Measurements from ENCODE around the gene SERPINI1. TPM values are rescaled to one million over a fixed set of nuclear protein-coding genes. Genes with fewer than 3 reads are reported as not detected.

Gene SERPINI1
- total and polyA plus RNA-seq, 3 donors from 2014 or later = 13.3 to 24.0 (median 17.6) TPM

- 95 to 96% methylated on average over 3 of the region's 3 CpGs for WGBS, 2 donors
Measured at GRCh38 chr3:167712445-167712844, 23.1 kb upstream of the SERPINI1 start.

GRCh38 chr3:167714871-167715270 lies 20.6 kb upstream of the SERPINI1 start:
- Histone ChIP-seq H3K36me3 (ENCODE audit: low read depth, missing control alignments) (no peaks in the 10 kb centered on the region), H3K4me1 (no peaks in the 10 kb centered on the region), H3K27me3 (no peaks in the 10 kb centered on the region), H3K27ac (no peak overlapping the region), H3K9me3 (no peaks in the 10 kb centered on the region), H3K4me3 (no peak overlapping the region)
- intact Hi-C loops (cut with DNase I; ENCODE audit: low total_unique reads) = no loop called here
- DNase-seq = no peak
- TF ChIP-seq CTCF (IDR thresholded peaks at IDR 0.05) (no peak), POLR2A (IDR thresholded peaks at IDR 0.05) (no peak)
- WGBS, 2 donors = 71 to 93% methylated on average over 1 of the region's 1 CpG

More at GRCh38 chr3:167712445-167712844, 23.1 kb upstream of the SERPINI1 start:
- no peak for TF ChIP-seq POLR2A (IDR thresholded peaks at IDR 0.05)
- TF ChIP-seq CTCF (IDR thresholded peaks at IDR 0.05) = no peak
- Histone ChIP-seq H3K27ac (no peak overlapping the region), H3K27me3 (no peaks in the 10 kb centered on the region), H3K4me3 (no peak overlapping the region), H3K9me3 (no peaks in the 10 kb centered on the region), H3K4me1 (no peaks in the 10 kb centered on the region), H3K36me3 (ENCODE audit: low read depth, missing control alignments) (no peaks in the 10 kb centered on the region)
- intact Hi-C loops (cut with DNase I; ENCODE audit: low total_unique reads) = no loop called here
- DNase-seq = no peak

- intact Hi-C loops (cut with DNase I; ENCODE audit: low total_unique reads) = no loop called here
- H3K4me3 ChIP-seq = no peak overlapping the region
- H3K27ac ChIP-seq = no peak overlapping the region
- H3K4me1 ChIP-seq = no peaks in the 10 kb centered on the region
- H3K36me3 ChIP-seq (ENCODE audit: low read depth, missing control alignments) = no peaks in the 10 kb centered on the region
- WGBS, 2 donors = 71 to 98% methylated on average over 2 of the region's 2 CpGs
- H3K27me3 ChIP-seq = no peaks in the 10 kb centered on the region
- TF ChIP-seq CTCF (IDR thresholded peaks at IDR 0.05) (no peak), POLR2A (IDR thresholded peaks at IDR 0.05) (no peak)
- no peaks in the 10 kb centered on the region for H3K9me3 ChIP-seq
- no peak for DNase-seq
Measured at GRCh38 chr3:167716920-167717319, 18.6 kb upstream of the SERPINI1 start.

GRCh38 chr3:167718582-167718981 lies 16.9 kb upstream of the SERPINI1 start:
- no peaks in the 10 kb centered on the region for H3K27me3 ChIP-seq
- DNase-seq = no peak
- H3K9me3 ChIP-seq = no peaks in the 10 kb centered on the region
- TF ChIP-seq POLR2A (IDR thresholded peaks at IDR 0.05) (no peak), CTCF (IDR thresholded peaks at IDR 0.05) (no peak)
- H3K36me3 ChIP-seq (ENCODE audit: low read depth, missing control alignments) = no peaks in the 10 kb centered on the region
- no peaks in the 10 kb centered on the region for H3K4me1 ChIP-seq
- 93 to 100% methylated on average over 1 of the region's 1 CpG for WGBS, 2 donors
- intact Hi-C loops (cut with DNase I; ENCODE audit: low total_unique reads) = no loop called here
- H3K27ac ChIP-seq = no peak overlapping the region
- no peak overlapping the region for H3K4me3 ChIP-seq

- Histone ChIP-seq H3K27ac (no peak overlapping the region), H3K27me3 (no peaks in the 10 kb centered on the region), H3K9me3 (no peaks in the 10 kb centered on the region), H3K36me3 (ENCODE audit: low read depth, missing control alignments) (no peaks in the 10 kb centered on the region), H3K4me1 (no peaks in the 10 kb centered on the region), H3K4me3 (no peak overlapping the region)
- TF ChIP-seq CTCF (IDR thresholded peaks at IDR 0.05) = no peak
- TF ChIP-seq POLR2A (IDR thresholded peaks at IDR 0.05) = no peak
- 85 to 96% methylated on average over 4 of the region's 4 CpGs for WGBS, 2 donors
- intact Hi-C loops (cut with DNase I; ENCODE audit: low total_unique reads) = no loop called here
- DNase-seq = no peak
Measured at GRCh38 chr3:167723025-167723512, 12.5 kb upstream of the SERPINI1 start.

Data from testis (tissue), 3 donors.